SU-DHL-6 (cell line): ENCODE measurements around the gene SCIN.

Source experiments
- EZH2phosphoT487 ChIP-seq: fragments of 200-600 bp; sonication (generic), shearing (Covaris generic); conservative IDR thresholded peaks from 2 replicates; pipeline ENCODE4 v1.6.1; 2018; ENCODE audit warnings: mild to moderate bottlenecking, antibody characterized with exemption, low read length, moderate library complexity, mixed read lengths
- TF ChIP-seq, protein P1 (sequence below): fragments of 200-600 bp; sonication (generic); IDR thresholded peaks from one replicate; pipeline ENCODE4 v1.5.1; 2017; ENCODE audit warnings: antibody characterized with exemption, mild to moderate bottlenecking, low read length, moderate library complexity; ENCODE audit not compliant: insufficient read depth, poor library complexity, severe bottlenecking

DNA sequence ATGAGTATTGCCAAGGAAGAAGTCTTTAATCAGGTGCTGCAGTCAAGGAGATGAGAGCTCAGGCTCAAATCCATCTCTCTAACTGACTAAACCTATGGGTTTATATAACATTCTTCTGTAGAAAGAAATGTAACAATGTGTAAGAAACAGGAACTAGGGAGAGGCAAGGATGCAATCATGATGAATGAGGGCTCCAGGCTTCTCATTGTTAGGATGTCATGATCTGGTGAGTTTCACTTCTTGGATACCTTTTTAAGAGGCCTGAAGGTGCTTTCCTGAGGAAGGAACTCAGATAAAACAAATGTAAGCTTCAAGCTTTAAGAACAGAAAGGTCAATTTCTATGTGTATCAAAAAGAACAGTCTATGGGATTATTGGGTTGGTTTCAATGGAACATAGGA is 30.8 kb upstream of the SCIN start:
- TF ChIP-seq, protein P1, sequence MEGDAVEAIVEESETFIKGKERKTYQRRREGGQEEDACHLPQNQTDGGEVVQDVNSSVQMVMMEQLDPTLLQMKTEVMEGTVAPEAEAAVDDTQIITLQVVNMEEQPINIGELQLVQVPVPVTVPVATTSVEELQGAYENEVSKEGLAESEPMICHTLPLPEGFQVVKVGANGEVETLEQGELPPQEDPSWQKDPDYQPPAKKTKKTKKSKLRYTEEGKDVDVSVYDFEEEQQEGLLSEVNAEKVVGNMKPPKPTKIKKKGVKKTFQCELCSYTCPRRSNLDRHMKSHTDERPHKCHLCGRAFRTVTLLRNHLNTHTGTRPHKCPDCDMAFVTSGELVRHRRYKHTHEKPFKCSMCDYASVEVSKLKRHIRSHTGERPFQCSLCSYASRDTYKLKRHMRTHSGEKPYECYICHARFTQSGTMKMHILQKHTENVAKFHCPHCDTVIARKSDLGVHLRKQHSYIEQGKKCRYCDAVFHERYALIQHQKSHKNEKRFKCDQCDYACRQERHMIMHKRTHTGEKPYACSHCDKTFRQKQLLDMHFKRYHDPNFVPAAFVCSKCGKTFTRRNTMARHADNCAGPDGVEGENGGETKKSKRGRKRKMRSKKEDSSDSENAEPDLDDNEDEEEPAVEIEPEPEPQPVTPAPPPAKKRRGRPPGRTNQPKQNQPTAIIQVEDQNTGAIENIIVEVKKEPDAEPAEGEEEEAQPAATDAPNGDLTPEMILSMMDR, result no peak
- no peak for TF ChIP-seq EZH2phosphoT487
